ENCODE data around the gene POU6F2. TPM values are rescaled to one million over a fixed set of nuclear protein-coding genes. Genes with fewer than 3 reads are reported as not detected.
"Not testable (repeated sequence)": the region's sequence is repeated elsewhere in the genome, so short reads cannot be mapped to it uniquely, and the experiment has no call there.

Gene POU6F2, protein sequence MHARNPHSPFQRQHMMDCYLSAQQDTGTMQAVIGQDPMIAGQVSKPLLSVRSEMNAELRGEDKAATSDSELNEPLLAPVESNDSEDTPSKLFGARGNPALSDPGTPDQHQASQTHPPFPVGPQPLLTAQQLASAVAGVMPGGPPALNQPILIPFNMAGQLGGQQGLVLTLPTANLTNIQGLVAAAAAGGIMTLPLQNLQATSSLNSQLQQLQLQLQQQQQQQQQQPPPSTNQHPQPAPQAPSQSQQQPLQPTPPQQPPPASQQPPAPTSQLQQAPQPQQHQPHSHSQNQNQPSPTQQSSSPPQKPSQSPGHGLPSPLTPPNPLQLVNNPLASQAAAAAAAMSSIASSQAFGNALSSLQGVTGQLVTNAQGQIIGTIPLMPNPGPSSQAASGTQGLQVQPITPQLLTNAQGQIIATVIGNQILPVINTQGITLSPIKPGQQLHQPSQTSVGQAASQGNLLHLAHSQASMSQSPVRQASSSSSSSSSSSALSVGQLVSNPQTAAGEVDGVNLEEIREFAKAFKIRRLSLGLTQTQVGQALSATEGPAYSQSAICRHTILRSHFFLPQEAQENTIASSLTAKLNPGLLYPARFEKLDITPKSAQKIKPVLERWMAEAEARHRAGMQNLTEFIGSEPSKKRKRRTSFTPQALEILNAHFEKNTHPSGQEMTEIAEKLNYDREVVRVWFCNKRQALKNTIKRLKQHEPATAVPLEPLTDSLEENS
- not detected for total RNA-seq

DNA sequence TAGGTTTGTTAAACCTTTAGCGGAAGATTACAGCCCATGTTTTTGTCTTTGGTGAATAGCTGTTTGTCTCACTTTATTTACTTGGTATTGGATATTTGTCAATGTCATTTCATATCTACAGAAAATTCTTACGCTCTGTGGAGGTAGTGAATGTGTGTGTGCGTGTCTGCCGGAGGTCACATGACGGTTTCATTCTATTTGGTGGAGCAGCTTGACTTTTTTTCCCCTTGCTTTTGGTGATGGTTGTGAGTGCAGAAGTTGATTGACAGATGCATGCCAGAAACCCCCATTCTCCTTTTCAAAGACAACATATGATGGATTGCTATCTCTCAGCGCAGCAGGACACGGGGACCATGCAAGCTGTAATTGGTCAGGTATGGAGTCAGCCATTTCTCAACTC, at the start of gene POU6F2:
TSS of gene POU6F2 (plus strand) at position 225 of the 400 bp plus-strand sequence. CDS start at position 270, 45 bp downstream.
- ATAC-seq: no peak
- H3K4me1 Mint-ChIP-seq (ENCODE audit: low read depth): no peaks in the 10 kb centered on the region
- no peaks in the 10 kb centered on the region for H3K9me3 Mint-ChIP-seq
- H3K4me3 Mint-ChIP-seq: no peak within 1 kb of the TSS
- H3K27me3 Mint-ChIP-seq (ENCODE audit: low read depth): peaks cover 52% of the 10 kb centered on the region
- DNase-seq: no peak
- H3K36me3 Mint-ChIP-seq (ENCODE audit: insufficient read depth): no peaks in the 10 kb centered on the region

- Mint-ChIP-seq H3K36me3 (ENCODE audit: insufficient read depth) (no peaks in the 10 kb centered on the region), H3K9me3 (no peaks in the 10 kb centered on the region), H3K27me3 (ENCODE audit: low read depth) (no peaks in the 10 kb centered on the region), H3K4me3 (no peak overlapping the region), H3K4me1 (ENCODE audit: low read depth) (no peaks in the 10 kb centered on the region)
- DNase-seq (no peak), ATAC-seq (no peak)
These were observed 49.2 kb upstream of the POU6F2 start for GRCh38 chr7:38928506-38928905.

- ATAC-seq (no peak), DNase-seq (no peak)
- Mint-ChIP-seq H3K27me3 (ENCODE audit: low read depth) (no peaks in the 10 kb centered on the region), H3K36me3 (ENCODE audit: insufficient read depth) (no peaks in the 10 kb centered on the region), H3K4me1 (ENCODE audit: low read depth) (no peaks in the 10 kb centered on the region), H3K9me3 (no peaks in the 10 kb centered on the region), H3K4me3 (no peak overlapping the region)
These were observed 48.1 kb upstream of the POU6F2 start for GRCh38 chr7:38929460-38930171.

DNA sequence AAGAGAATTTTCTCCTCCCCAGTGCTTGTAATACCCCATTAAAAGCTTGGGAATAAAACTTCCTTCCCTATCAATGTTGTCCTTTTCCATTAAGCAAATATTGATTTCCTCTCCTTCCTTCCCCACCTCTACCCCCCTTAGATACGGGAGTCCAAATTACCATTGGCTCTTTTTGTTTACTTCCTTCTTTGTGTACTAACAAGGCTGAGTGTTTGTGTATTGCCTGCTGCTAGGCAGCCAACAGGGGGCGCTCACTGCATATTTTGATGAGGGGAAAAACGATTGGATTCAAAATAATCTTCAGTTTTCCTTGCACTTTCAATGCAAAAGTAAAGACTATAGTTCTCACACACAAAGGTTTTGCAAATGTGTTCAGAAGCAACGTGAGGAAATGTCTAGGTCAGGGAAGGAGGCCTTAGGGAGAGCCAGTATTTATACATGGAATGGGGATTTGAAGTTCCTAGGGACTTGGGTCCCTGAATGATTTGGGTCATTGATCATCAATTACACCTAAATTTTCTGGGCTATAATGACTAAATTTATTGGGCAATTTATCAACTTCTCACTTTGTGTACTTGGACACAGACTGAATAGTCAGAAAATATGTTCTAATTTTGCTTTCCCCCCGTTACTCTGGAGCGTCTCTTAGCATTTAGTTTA, 45.1 kb upstream of the POU6F2 start:
- Mint-ChIP-seq H3K36me3 (ENCODE audit: insufficient read depth) (no peaks in the 10 kb centered on the region), H3K4me3 (no peak overlapping the region), H3K9me3 (no peaks in the 10 kb centered on the region), H3K4me1 (ENCODE audit: low read depth) (no peaks in the 10 kb centered on the region), H3K27me3 (ENCODE audit: low read depth) (peaks cover 6% of the 10 kb centered on the region)
- ATAC-seq (no peak), DNase-seq (peak; percentile 17)

- no peak overlapping the region for H3K4me3 Mint-ChIP-seq
- ATAC-seq (no peak), DNase-seq (no peak)
- no peaks in the 10 kb centered on the region for H3K9me3 Mint-ChIP-seq
- H3K27me3 Mint-ChIP-seq (ENCODE audit: low read depth): peaks cover 7% of the 10 kb centered on the region
- H3K4me1 Mint-ChIP-seq (ENCODE audit: low read depth): no peaks in the 10 kb centered on the region
- no peaks in the 10 kb centered on the region for H3K36me3 Mint-ChIP-seq (ENCODE audit: insufficient read depth)
These were observed 43.7 kb upstream of the POU6F2 start for GRCh38 chr7:38934051-38934450.

- Mint-ChIP-seq H3K4me1 (ENCODE audit: low read depth) (no peaks in the 10 kb centered on the region), H3K27me3 (ENCODE audit: low read depth) (peaks cover 7% of the 10 kb centered on the region), H3K4me3 (no peak overlapping the region), H3K9me3 (no peaks in the 10 kb centered on the region), H3K36me3 (ENCODE audit: insufficient read depth) (no peaks in the 10 kb centered on the region)
- ATAC-seq (no peak), DNase-seq (no peak)
These were observed 43.2 kb upstream of the POU6F2 start for GRCh38 chr7:38934536-38934935.

DNA sequence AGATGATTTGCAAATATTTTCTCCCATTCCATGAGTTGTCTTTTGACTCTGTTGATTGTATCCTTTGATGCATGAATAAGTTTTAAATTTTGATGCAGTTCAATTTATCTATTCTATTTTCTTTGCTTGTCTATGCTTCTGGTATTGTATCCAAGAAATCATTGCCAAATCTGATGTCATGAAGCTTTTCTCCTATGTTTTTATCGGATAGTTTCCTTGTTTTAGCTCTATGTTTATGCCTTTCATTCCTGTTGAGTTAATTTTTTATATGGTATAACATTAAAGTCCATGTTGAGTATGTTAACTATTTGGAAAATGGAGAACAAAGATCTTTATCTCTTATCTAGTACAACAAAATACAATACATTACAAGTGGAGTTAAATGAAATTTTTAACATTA, 41.1 kb upstream of the POU6F2 start:
- Mint-ChIP-seq H3K4me1 (ENCODE audit: low read depth) (no peaks in the 10 kb centered on the region), H3K9me3 (no peaks in the 10 kb centered on the region), H3K36me3 (ENCODE audit: insufficient read depth) (no peaks in the 10 kb centered on the region), H3K4me3 (no peak overlapping the region), H3K27me3 (ENCODE audit: low read depth) (peaks cover 10% of the 10 kb centered on the region)
- DNase-seq: no peak
- ATAC-seq: no peak

- H3K4me1 Mint-ChIP-seq (ENCODE audit: low read depth): no peaks in the 10 kb centered on the region
- DNase-seq (no peak), ATAC-seq (no peak)
- H3K4me3 Mint-ChIP-seq: no peak overlapping the region
- H3K36me3 Mint-ChIP-seq (ENCODE audit: insufficient read depth): no peaks in the 10 kb centered on the region
- H3K27me3 Mint-ChIP-seq (ENCODE audit: low read depth): peaks cover 14% of the 10 kb centered on the region
- no peaks in the 10 kb centered on the region for H3K9me3 Mint-ChIP-seq
These were observed 39.7 kb upstream of the POU6F2 start for GRCh38 chr7:38938001-38938485.

DNA sequence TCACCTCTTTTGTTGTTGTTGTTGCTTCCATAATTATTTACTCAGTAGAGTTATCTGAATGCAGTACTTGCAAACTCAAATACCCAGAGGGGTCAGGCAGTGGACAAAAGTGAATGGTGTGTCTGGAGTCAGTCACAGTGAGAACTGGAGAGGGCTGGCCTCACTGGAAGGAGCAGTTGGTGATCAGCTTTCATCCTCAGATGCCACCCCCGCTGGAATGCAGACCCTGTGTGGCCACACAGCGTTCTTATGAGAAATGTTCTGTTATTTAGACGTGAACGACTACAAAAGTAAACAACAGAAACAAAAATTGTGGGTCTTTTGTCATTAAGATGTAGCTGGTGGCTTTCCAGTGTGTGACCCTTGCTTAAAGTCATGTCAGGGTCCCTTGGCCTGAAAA, 39.1 kb upstream of the POU6F2 start:
- no peaks in the 10 kb centered on the region for H3K36me3 Mint-ChIP-seq (ENCODE audit: insufficient read depth)
- ATAC-seq (no peak), DNase-seq (no peak)
- H3K4me1 Mint-ChIP-seq (ENCODE audit: low read depth): no peaks in the 10 kb centered on the region
- no peaks in the 10 kb centered on the region for H3K9me3 Mint-ChIP-seq
- peaks cover 14% of the 10 kb centered on the region for H3K27me3 Mint-ChIP-seq (ENCODE audit: low read depth)
- H3K4me3 Mint-ChIP-seq: no peak overlapping the region

DNA sequence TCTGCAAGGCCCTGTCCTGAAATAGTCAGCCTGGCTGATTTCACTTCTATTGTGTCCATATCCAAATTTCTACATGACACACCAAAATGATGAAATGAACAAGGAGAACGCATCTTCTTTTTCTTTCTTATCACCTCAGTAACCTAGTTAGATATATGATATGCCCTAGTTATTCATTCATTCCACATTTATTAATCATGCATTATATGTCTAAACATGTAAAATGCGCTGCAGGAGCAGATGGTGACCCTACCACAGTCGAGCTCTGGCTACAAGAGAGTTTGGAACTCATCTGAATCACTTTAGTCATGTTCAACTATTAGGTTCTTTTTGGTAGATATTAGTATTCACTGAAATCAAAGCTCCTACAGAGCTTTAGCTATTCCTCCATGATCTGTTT, 36.9 kb upstream of the POU6F2 start:
- no peak overlapping the region for H3K4me3 Mint-ChIP-seq
- no peaks in the 10 kb centered on the region for H3K4me1 Mint-ChIP-seq (ENCODE audit: low read depth)
- peaks cover 14% of the 10 kb centered on the region for H3K27me3 Mint-ChIP-seq (ENCODE audit: low read depth)
- ATAC-seq (no peak), DNase-seq (no peak)
- no peaks in the 10 kb centered on the region for H3K9me3 Mint-ChIP-seq
- no peaks in the 10 kb centered on the region for H3K36me3 Mint-ChIP-seq (ENCODE audit: insufficient read depth)

DNA sequence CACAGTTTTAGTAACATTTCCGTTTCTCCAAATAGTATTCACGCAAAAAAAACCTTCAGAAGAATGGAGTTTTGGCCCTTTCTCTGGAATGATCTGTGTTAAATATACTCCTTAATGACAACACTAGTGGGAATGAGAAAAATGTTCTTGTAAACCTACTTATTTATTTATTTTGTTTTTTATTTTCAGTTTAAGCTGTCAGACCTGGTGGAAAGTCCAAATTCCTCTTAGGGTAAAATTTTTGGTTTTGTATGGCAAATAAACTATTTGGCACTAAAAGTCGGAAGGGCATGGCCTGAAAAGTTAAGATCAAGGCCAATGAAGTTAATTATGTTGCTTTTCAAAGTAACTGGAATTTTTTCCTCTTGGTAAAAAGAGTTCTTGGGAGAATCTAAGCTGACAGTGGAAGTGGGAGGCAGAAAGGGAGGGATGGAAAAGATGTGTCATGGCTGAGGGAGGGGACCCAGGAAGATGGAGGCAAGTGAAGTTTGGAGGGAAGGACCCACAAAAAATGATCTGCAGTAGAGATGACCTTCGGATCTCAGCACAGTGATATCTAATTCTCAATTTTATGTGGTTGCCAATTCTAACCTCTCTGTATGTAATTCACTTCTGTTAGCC, 35.2 kb upstream of the POU6F2 start:
- Mint-ChIP-seq H3K36me3 (ENCODE audit: insufficient read depth) (no peaks in the 10 kb centered on the region), H3K4me3 (no peak overlapping the region), H3K4me1 (ENCODE audit: low read depth) (no peaks in the 10 kb centered on the region), H3K9me3 (peaks cover 3% of the 10 kb centered on the region), H3K27me3 (ENCODE audit: low read depth) (peaks cover 18% of the 10 kb centered on the region)
- ATAC-seq (no peak), DNase-seq (no peak)

GRCh38 chr7:38947541-38947940, 30.2 kb upstream of the POU6F2 start:
- not testable (repeated sequence) for ATAC-seq; H3K4me3 Mint-ChIP-seq; DNase-seq; H3K36me3 Mint-ChIP-seq (ENCODE audit: insufficient read depth); H3K9me3 Mint-ChIP-seq; H3K4me1 Mint-ChIP-seq (ENCODE audit: low read depth)
- peaks cover 21% of the 10 kb centered on the region for H3K27me3 Mint-ChIP-seq (ENCODE audit: low read depth)

GRCh38 chr7:38950309-38950708, 27.4 kb upstream of the POU6F2 start:
- H3K27me3 Mint-ChIP-seq (ENCODE audit: low read depth): peaks cover 27% of the 10 kb centered on the region
- H3K4me1 Mint-ChIP-seq (ENCODE audit: low read depth): no peaks in the 10 kb centered on the region
- no peaks in the 10 kb centered on the region for H3K36me3 Mint-ChIP-seq (ENCODE audit: insufficient read depth)
- no peak overlapping the region for H3K4me3 Mint-ChIP-seq
- no peak for ATAC-seq
- peaks cover 3% of the 10 kb centered on the region for H3K9me3 Mint-ChIP-seq
- DNase-seq: no peak

- Mint-ChIP-seq H3K4me3 (no peak overlapping the region), H3K36me3 (ENCODE audit: insufficient read depth) (no peaks in the 10 kb centered on the region), H3K27me3 (ENCODE audit: low read depth) (peaks cover 28% of the 10 kb centered on the region), H3K4me1 (ENCODE audit: low read depth) (no peaks in the 10 kb centered on the region), H3K9me3 (peaks cover 3% of the 10 kb centered on the region)
- DNase-seq (no peak), ATAC-seq (no peak)
These were observed 26.5 kb upstream of the POU6F2 start for GRCh38 chr7:38951213-38951612.

Measured in activated T-cell treated with anti-CD3 and anti-CD28 coated beads, Interleukin-2, amount 50 U/mL, for 4 hours (primary cell).